Astrocyte (in vitro differentiated cells and primary cell): ENCODE data around the gene ODF2L. TPM values are rescaled to one million over a fixed set of nuclear protein-coding genes. Genes with fewer than 3 reads are reported as not detected.

Source experiments
- DNase-seq: peaks from one replicate; pipeline ENCODE4 v3.0.0-alpha.2; 2010; ENCODE audit warnings: low read depth
- FAIRE-seq: peaks from 2 replicates; lab custom pipeline; 2011; peaks lifted over from hg19 to GRCh38; lab: Jason Lieb, UNC
- H2AFZ ChIP-seq: 2 replicates; pipeline ENCODE4 v1.6.0; 2012; ENCODE audit warnings: low read depth, low read length, inconsistent platforms
- H3K27ac ChIP-seq: 2 replicates; pipeline ENCODE4 v1.5.1; 2011; ENCODE audit warnings: low read depth, low read length, inconsistent platforms
- H3K27me3 ChIP-seq: 2 replicates; pipeline ENCODE4 v1.6.0; 2011; ENCODE audit warnings: low read length, inconsistent platforms; ENCODE audit not compliant: insufficient read depth
- H3K36me3 ChIP-seq: 2 replicates; pipeline ENCODE4 v1.5.1; 2011; ENCODE audit warnings: low read length, inconsistent platforms; ENCODE audit not compliant: insufficient read depth
- H3K4me1 ChIP-seq: 2 replicates; pipeline ENCODE4 v1.5.1; 2011; ENCODE audit warnings: low read length, inconsistent platforms; ENCODE audit not compliant: insufficient read depth
- H3K4me2 ChIP-seq: 2 replicates; pipeline ENCODE4 v1.6.0; 2012; ENCODE audit warnings: low read length, inconsistent platforms
- H3K4me3 ChIP-seq: 2 replicates; pipeline ENCODE4 v1.5.1; 2011; ENCODE audit warnings: low read depth, mild to moderate bottlenecking, low read length, inconsistent platforms; ENCODE audit not compliant: insufficient read depth
- H3K79me2 ChIP-seq: 2 replicates; pipeline ENCODE4 v1.6.0; 2012; ENCODE audit warnings: mild to moderate bottlenecking, low read length, inconsistent platforms; ENCODE audit not compliant: insufficient read depth
- H3K9ac ChIP-seq: 2 replicates; pipeline ENCODE4 v1.6.0; 2012; ENCODE audit warnings: mild to moderate bottlenecking, low read length, inconsistent platforms
- H3K9me3 ChIP-seq: 2 replicates; pipeline ENCODE4 v1.5.1; 2012; ENCODE audit warnings: low read depth, mild to moderate bottlenecking, low read length, inconsistent platforms; ENCODE audit not compliant: insufficient read depth
- H4K20me1 ChIP-seq: 2 replicates; pipeline ENCODE4 v1.6.0; 2012; ENCODE audit warnings: low read length, inconsistent platforms; ENCODE audit not compliant: insufficient read depth
- H3K27ac Mint-ChIP-seq: one replicate; pipeline ENCODE4 v1.8.0; 2021; ENCODE audit warnings: mild to moderate bottlenecking, mixed read lengths; ENCODE audit not compliant: unreplicated experiment
- H3K27me3 Mint-ChIP-seq: one replicate; pipeline ENCODE4 v1.8.0; 2021; ENCODE audit warnings: low read depth, mixed read lengths; ENCODE audit not compliant: unreplicated experiment
- H3K36me3 Mint-ChIP-seq: one replicate; pipeline ENCODE4 v1.8.0; 2021; ENCODE audit warnings: low read depth, mixed read lengths; ENCODE audit not compliant: unreplicated experiment
- H3K4me1 Mint-ChIP-seq: one replicate; pipeline ENCODE4 v1.8.0; 2021; ENCODE audit warnings: low read depth, mixed read lengths; ENCODE audit not compliant: unreplicated experiment
- H3K4me3 Mint-ChIP-seq: one replicate; pipeline ENCODE4 v1.8.0; 2021; ENCODE audit warnings: mild to moderate bottlenecking, moderate library complexity, mixed read lengths; ENCODE audit not compliant: unreplicated experiment
- H3K9me3 Mint-ChIP-seq: one replicate; pipeline ENCODE4 v1.8.0; 2021; ENCODE audit warnings: mild to moderate bottlenecking, mixed read lengths; ENCODE audit not compliant: unreplicated experiment
- EZH2 ChIP-seq: IDR thresholded peaks from 2 replicates; pipeline ENCODE4 v1.6.1; 2012; ENCODE audit warnings: mild to moderate bottlenecking, low read length, inconsistent platforms; ENCODE audit not compliant: insufficient read depth
- microRNA-seq: library from miRNA; unstranded; fragments of <30 nt; microRNA quantifications from one replicate; pipeline ENCODE4 v1.2.0, GENCODE V29; 2020
- total RNA-seq: library from RNA; stranded (reverse); gene quantifications from 2 replicates; pipeline ENCODE4 v1.2.1, GENCODE V29; 2021
- TF ChIP-seq, protein P1 (sequence below): IDR thresholded peaks from 2 replicates; pipeline ENCODE4 v1.5.1; 2011; ENCODE audit warnings: low read depth, mild to moderate bottlenecking, inconsistent platforms, low read length, moderate library complexity; ENCODE audit not compliant: insufficient read depth

The ODF2L gene
- total RNA-seq, 1 donor from 2014 or later, result 44.7 TPM

GRCh38 chr1:86317926-86318325 lies 78.2 kb downstream of the ODF2L start:
- H3K9me3 ChIP-seq, result no peaks in the 10 kb centered on the region
- H3K27ac ChIP-seq, result no peak overlapping the region
- no peaks in the 10 kb centered on the region for H3K9me3 Mint-ChIP-seq
- H3K27me3 Mint-ChIP-seq, result no peaks in the 10 kb centered on the region
- no peak overlapping the region for H3K4me3 Mint-ChIP-seq
- TF ChIP-seq EZH2, result no peak
- TF ChIP-seq, protein P1, sequence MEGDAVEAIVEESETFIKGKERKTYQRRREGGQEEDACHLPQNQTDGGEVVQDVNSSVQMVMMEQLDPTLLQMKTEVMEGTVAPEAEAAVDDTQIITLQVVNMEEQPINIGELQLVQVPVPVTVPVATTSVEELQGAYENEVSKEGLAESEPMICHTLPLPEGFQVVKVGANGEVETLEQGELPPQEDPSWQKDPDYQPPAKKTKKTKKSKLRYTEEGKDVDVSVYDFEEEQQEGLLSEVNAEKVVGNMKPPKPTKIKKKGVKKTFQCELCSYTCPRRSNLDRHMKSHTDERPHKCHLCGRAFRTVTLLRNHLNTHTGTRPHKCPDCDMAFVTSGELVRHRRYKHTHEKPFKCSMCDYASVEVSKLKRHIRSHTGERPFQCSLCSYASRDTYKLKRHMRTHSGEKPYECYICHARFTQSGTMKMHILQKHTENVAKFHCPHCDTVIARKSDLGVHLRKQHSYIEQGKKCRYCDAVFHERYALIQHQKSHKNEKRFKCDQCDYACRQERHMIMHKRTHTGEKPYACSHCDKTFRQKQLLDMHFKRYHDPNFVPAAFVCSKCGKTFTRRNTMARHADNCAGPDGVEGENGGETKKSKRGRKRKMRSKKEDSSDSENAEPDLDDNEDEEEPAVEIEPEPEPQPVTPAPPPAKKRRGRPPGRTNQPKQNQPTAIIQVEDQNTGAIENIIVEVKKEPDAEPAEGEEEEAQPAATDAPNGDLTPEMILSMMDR, result no peak
- no peak overlapping the region for H2AFZ ChIP-seq
- no peak overlapping the region for H3K4me3 ChIP-seq
- no peak for FAIRE-seq
- H3K4me1 ChIP-seq, result no peaks in the 10 kb centered on the region
- no peaks in the 10 kb centered on the region for H3K36me3 Mint-ChIP-seq
- H3K36me3 ChIP-seq, result no peaks in the 10 kb centered on the region
- no peaks in the 10 kb centered on the region for H3K4me1 Mint-ChIP-seq
- H4K20me1 ChIP-seq, result no peaks in the 10 kb centered on the region
- H3K27ac Mint-ChIP-seq, result no peak overlapping the region
- no peaks in the 10 kb centered on the region for H3K79me2 ChIP-seq
- no peak for DNase-seq
- no peak overlapping the region for H3K9ac ChIP-seq
- no peak overlapping the region for H3K4me2 ChIP-seq
- no peaks in the 10 kb centered on the region for H3K27me3 ChIP-seq

- no peak overlapping the region for H3K27ac Mint-ChIP-seq
- Histone ChIP-seq H3K27ac (no peak overlapping the region), H3K36me3 (no peaks in the 10 kb centered on the region), H3K4me1 (no peaks in the 10 kb centered on the region), H3K27me3 (no peaks in the 10 kb centered on the region), H4K20me1 (no peaks in the 10 kb centered on the region), H3K4me3 (no peak overlapping the region), H3K9ac (no peak overlapping the region), H3K9me3 (no peaks in the 10 kb centered on the region), H2AFZ (no peak overlapping the region), H3K79me2 (no peaks in the 10 kb centered on the region), H3K4me2 (no peak overlapping the region)
- FAIRE-seq (no peak), DNase-seq (no peak)
- no peaks in the 10 kb centered on the region for H3K9me3 Mint-ChIP-seq
- no peaks in the 10 kb centered on the region for H3K36me3 Mint-ChIP-seq
- no peaks in the 10 kb centered on the region for H3K27me3 Mint-ChIP-seq
- no peak overlapping the region for H3K4me3 Mint-ChIP-seq
- no peak for TF ChIP-seq EZH2
- TF ChIP-seq, protein P1, result no peak
- H3K4me1 Mint-ChIP-seq, result no peaks in the 10 kb centered on the region
Observed at GRCh38 chr1:86305731-86306130, 90.4 kb downstream of the ODF2L start.

GRCh38 chr1:86303041-86303690 lies 93.0 kb downstream of the ODF2L start:
- Histone ChIP-seq H3K4me3 (no peak overlapping the region), H3K4me1 (no peaks in the 10 kb centered on the region), H3K9me3 (no peaks in the 10 kb centered on the region), H3K79me2 (no peaks in the 10 kb centered on the region), H2AFZ (no peak overlapping the region), H3K9ac (no peak overlapping the region), H3K27me3 (no peaks in the 10 kb centered on the region), H4K20me1 (no peaks in the 10 kb centered on the region), H3K36me3 (no peaks in the 10 kb centered on the region), H3K4me2 (no peak overlapping the region), H3K27ac (no peak overlapping the region)
- H3K9me3 Mint-ChIP-seq, result no peaks in the 10 kb centered on the region
- no peak for TF ChIP-seq EZH2
- TF ChIP-seq, protein P1, result no peak
- no peak overlapping the region for H3K4me3 Mint-ChIP-seq
- no peak for DNase-seq
- no peaks in the 10 kb centered on the region for H3K36me3 Mint-ChIP-seq
- H3K4me1 Mint-ChIP-seq, result no peaks in the 10 kb centered on the region
- FAIRE-seq, result no peak
- H3K27me3 Mint-ChIP-seq, result no peaks in the 10 kb centered on the region
- no peak overlapping the region for H3K27ac Mint-ChIP-seq

Small RNA genes lying within 50 kb of the gene (microRNA-seq; reads per million reads assigned to microRNA genes)
- gene MIR7856, result not detected

Other genes with a start within 250 kb of the ODF2L start
- gene COL24A1, start 239.6 kb downstream of the ODF2L start, total RNA-seq, result 2.6 and 5.6 TPM in 2 replicates
- gene CLCA2, start 27.8 kb upstream of the ODF2L start, total RNA-seq, result 0.46 and 0.77 TPM in 2 replicates
- gene CLCA1, start 72.6 kb upstream of the ODF2L start, total RNA-seq, result not detected in 2 replicates
- gene CLCA4, start 150.8 kb upstream of the ODF2L start, total RNA-seq, result not detected in 2 replicates